Esophagus (tissue), 2 donors: ENCODE data around the gene NOL4L. TPM values are rescaled to one million over a fixed set of nuclear protein-coding genes. Genes with fewer than 3 reads are reported as not detected.

Source experiments
- H3K27ac ChIP-seq, 2 donors: one replicate each; pipeline ENCODE4 v1.5.1; 2013; ENCODE audit warnings: low read depth in 2 of 2, mild to moderate bottlenecking in 2 of 2, inconsistent platforms in 1 of 2, low read length in 1 of 2, moderate library complexity in 1 of 2
- H3K27me3 ChIP-seq, 2 donors: one replicate each; pipeline ENCODE4 v1.6.1; 2013; ENCODE audit warnings: low read length in 2 of 2, control low read depth in 1 of 2, mild to moderate bottlenecking in 1 of 2; ENCODE audit not compliant: insufficient read depth in 2 of 2, control insufficient read depth in 1 of 2
- H3K36me3 ChIP-seq, 2 donors: one replicate each; pipeline ENCODE4 v1.6.1; 2013; ENCODE audit warnings: low read length in 1 of 2; ENCODE audit not compliant: control insufficient read depth in 2 of 2, insufficient read depth in 2 of 2
- H3K4me1 ChIP-seq, 2 donors: one replicate each; pipeline ENCODE4 v1.6.1; 2013; ENCODE audit warnings: low read length in 1 of 2; ENCODE audit not compliant: control insufficient read depth in 2 of 2, insufficient read depth in 2 of 2
- H3K4me3 ChIP-seq, 2 donors: one replicate each; pipeline ENCODE4 v1.5.1; 2013; ENCODE audit warnings: low read length in 2 of 2, mild to moderate bottlenecking in 2 of 2, low read depth in 1 of 2, moderate library complexity in 1 of 2
- H3K9me3 ChIP-seq, 2 donors: one replicate each; pipeline ENCODE4 v1.6.1; 2013; ENCODE audit warnings: mild to moderate bottlenecking in 2 of 2, low read depth in 1 of 2, low read length in 1 of 2, moderate library complexity in 1 of 2; ENCODE audit not compliant: control insufficient read depth in 2 of 2, insufficient read depth in 1 of 2
- WGBS, 2 donors: extraction: QIAGEN DNeasy Blood & Tissue Kit; methylation state at CpG; one replicate each; pipeline ENCODE4 v1.1.7; 2013; 5-methylcytosine and 5-hydroxymethylcytosine counted together
- polyA plus RNA-seq, 2 donors: library from polyadenylated mRNA; stranded (reverse); fragments of 200-250 nt; gene quantifications; one replicate each; pipeline ENCODE4 v1.2.3, GENCODE V29; 2013
- donor health status: healthy with polysubstance abuse.
- donor health status: Bipolar disorder and iron deficiency.

The NOL4L gene
- polyA plus RNA-seq, 2 donors = 1.1 to 1.2 TPM

DNA sequence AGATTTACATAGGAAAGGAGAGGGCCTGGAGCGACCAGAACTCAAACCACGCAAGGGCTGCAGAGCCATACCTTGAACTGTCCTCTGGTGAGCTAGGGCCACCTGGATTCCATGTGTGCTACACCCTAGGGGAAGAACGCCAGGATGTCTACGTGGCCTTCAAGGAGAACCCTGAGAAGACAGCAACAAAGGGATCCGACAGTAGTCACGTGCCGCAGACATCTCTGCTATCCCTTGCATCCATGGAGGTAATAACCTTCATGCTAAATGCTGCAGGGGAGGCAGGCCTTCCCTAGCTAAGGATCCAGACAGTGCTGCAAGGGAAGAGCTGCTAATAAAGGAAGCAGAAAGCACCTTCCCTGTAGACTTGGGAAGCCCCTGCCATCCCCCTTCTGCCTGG lies 52.9 kb downstream of the NOL4L start:
- WGBS, 2 donors = 94 to 97% methylated on average over 7 of the region's 7 CpGs
- Histone ChIP-seq H3K4me3 (no peak overlapping the region), H3K36me3 (no peaks in the 10 kb centered on the region), H3K4me1 (peaks cover 3 to 8% of the 10 kb centered on the region in 2 donors), H3K27me3 (no peaks in the 10 kb centered on the region), H3K9me3 (no peaks in the 10 kb centered on the region), H3K27ac (no peak overlapping the region)

DNA sequence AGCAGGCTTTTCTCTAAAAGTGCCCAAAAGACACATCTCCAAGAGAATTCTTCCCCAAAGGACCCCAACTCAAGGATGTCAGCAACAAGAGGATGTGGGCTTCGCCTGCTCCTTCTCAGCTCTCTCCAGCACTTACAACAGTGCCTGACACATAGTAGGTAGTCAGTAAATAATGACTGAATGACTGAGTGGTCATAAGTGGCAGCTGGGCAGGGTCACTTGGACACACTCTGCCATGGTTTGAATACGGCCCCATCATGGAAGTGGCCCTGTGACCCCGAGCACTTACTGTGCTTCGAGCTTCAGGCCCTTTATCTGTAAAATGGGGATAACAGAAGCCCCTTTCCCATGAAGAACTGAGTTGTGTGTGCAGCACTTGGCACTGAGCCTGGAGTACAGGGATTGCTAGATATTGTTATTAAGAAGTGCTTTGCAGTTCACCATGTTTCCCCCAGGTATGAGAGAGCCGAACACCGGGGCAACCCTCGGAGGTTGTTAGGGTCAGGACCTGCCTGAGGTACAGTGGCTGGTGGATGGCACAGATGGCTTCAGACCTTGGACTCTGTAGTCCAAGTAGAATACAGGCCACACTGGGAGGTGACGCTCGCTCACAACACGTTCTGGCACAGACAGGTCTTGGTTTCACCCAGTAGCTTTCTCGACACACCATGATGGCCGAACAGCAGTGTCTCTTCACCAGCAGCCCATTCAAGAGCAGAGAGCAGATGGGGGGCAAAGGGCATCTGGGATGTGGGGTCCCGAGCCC lies 56.0 kb downstream of the NOL4L start:
- Histone ChIP-seq H3K4me3 (no peak overlapping the region), H3K27me3 (no peaks in the 10 kb centered on the region), H3K4me1 (peaks cover 0 to 7% of the 10 kb centered on the region in 2 donors), H3K9me3 (no peaks in the 10 kb centered on the region), H3K36me3 (no peaks in the 10 kb centered on the region), H3K27ac (no peak overlapping the region)
- WGBS, 2 donors = 93 to 95% methylated on average over 13 of the region's 13 CpGs

DNA sequence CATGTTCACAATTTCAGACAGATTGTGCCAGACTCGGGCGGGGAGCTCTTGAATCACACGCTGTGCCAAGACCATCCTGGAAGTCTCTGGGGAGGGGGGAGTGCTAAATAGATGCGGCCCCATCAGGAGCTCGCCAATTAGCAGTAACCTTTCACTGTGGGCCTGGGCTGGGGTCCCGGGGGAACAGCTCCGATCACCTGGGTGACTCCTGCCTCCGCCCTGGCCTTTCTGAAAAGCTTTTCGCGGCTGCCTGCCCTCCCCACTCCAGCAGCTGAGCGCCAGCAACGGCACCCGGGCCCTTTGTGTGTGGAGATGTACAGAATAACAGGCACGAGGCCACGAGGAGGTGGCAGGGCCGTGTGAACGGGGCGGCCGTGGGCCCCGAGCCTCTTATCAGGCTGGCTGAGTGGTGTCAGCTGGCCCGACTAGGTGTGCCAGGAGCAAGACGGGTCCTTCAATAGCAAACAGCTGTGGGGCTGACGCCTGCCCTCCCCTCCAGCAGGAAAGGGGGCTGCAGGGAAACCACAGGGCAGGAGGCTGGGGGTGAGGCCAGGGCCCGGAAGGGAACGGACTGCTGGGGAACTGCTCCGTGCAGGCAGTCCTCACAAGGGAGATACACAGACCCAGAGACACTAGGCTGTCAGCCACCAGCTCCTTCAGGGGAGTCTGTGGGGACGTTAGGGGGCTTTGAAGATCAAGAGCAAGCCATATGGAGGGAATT lies 56.8 kb downstream of the NOL4L start:
- no peaks in the 10 kb centered on the region for H3K36me3 ChIP-seq
- H3K4me3 ChIP-seq = no peak overlapping the region
- H3K27me3 ChIP-seq = no peaks in the 10 kb centered on the region
- WGBS, 2 donors = 45 to 48% methylated on average over 27 of the region's 27 CpGs
- no peaks in the 10 kb centered on the region for H3K9me3 ChIP-seq
- H3K27ac ChIP-seq = no peak overlapping the region
- peaks cover 0 to 7% of the 10 kb centered on the region in 2 donors for H3K4me1 ChIP-seq

DNA sequence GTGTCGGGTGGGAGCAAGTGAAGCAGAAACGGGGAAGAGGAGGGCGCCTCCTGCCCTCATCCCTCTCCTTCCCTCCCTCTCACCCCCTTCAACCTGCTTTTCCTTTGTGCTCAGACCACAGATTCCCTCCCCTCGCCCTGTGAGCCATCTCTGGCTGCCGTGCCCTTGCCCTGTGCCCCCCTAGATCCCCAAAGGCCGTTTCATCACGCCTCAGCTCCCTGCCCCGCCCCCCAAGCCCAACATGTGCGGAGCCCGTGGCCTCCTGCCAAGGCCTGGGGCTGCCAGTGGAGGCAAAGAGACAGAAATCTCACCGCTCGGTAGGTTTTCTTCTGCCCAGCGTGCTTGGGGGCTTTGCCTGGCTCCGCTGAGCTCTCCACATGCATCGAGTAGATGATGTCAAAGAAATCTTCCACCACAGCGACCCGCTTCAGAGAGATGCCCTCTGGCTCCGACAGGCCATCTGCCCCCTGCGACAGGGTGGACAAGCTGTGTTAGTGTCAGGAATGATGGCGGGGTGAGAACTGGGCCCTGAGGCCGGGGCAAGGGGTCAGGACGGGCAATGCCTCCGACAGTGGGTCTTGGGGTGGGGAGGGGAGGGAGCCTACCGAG lies 57.6 kb downstream of the NOL4L start:
- H3K36me3 ChIP-seq = no peaks in the 10 kb centered on the region
- 45 to 49% methylated on average over 24 of the region's 24 CpGs for WGBS, 2 donors
- no peak overlapping the region for H3K27ac ChIP-seq
- H3K4me3 ChIP-seq = no peak overlapping the region
- H3K9me3 ChIP-seq = no peaks in the 10 kb centered on the region
- H3K4me1 ChIP-seq = peaks cover 0 to 7% of the 10 kb centered on the region in 2 donors
- no peaks in the 10 kb centered on the region for H3K27me3 ChIP-seq

DNA sequence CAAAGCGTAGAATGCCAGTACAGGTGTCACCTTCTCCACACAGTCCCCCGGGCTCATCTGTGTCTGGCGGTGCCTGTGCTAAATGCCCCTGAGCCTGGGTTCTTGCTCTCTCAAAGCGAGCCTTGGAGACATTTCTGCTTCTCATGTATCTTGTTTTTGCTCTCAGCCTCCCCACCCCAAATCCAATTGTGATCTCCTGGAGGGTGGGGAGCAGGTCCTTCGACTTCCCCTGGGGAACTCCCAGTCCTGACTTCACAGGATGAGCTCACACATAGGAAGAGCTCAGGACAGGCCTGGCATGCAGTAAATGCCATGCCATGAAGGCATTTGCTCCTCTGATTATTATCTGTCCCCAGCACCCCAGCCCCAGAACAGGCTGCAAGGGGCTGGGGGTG lies 58.1 kb downstream of the NOL4L start:
- Histone ChIP-seq H3K4me1 (peaks cover 0 to 9% of the 10 kb centered on the region in 2 donors), H3K27me3 (no peaks in the 10 kb centered on the region)
- WGBS, 2 donors = 83 to 86% methylated on average over 5 of the region's 5 CpGs

DNA sequence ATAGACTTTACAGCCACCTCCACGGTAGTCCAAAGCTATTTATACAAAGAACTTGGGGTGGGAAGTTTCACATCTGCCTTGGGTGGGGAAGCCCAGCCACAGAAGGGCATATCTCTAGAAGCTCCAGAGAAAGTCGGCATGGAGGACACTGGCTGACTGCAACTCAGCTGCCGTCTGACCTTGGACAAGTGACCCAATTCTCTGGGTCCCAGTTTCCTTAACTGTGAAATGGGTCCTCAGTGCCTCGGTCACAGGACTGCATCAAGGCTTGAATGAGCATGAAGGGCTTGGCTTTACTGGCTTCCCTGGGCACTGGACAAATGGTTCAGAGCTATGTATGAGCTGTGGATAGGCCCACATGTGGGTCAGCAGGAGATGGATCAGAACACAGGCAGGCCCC lies 58.6 kb downstream of the NOL4L start:
- no peaks in the 10 kb centered on the region for H3K9me3 ChIP-seq
- no peaks in the 10 kb centered on the region for H3K27me3 ChIP-seq
- no peaks in the 10 kb centered on the region for H3K36me3 ChIP-seq
- peaks cover 0 to 9% of the 10 kb centered on the region in 2 donors for H3K4me1 ChIP-seq
- H3K27ac ChIP-seq = no peak overlapping the region
- 76 to 80% methylated on average over 4 of the region's 4 CpGs for WGBS, 2 donors
- H3K4me3 ChIP-seq = no peak overlapping the region

More for the DNA sequence above, 58.1 kb downstream of the NOL4L start:
- no peaks in the 10 kb centered on the region for H3K36me3 ChIP-seq
- H3K27ac ChIP-seq = no peak overlapping the region
- no peaks in the 10 kb centered on the region for H3K9me3 ChIP-seq
- no peak overlapping the region for H3K4me3 ChIP-seq

DNA sequence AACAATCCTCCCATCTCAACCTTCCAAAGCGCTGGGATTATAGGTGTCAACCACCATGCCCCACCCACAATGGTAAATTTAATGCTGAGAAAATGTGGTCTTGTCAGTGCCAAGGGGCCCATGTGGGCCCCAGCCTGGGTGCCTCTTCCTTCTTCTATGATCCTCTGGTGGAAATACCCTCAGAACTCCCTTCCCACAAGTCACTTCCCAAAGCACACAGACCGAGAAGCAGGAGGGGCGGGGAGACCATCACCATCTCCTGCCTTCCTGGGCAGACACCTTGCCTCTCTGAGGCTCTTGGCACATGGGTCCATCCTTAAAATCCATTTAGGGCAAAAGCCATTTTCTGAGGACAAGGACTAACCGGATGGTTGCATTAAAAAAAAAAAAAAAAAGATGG lies 59.0 kb downstream of the NOL4L start:
- 80 to 94% methylated on average over 4 of the region's 4 CpGs for WGBS, 2 donors

DNA sequence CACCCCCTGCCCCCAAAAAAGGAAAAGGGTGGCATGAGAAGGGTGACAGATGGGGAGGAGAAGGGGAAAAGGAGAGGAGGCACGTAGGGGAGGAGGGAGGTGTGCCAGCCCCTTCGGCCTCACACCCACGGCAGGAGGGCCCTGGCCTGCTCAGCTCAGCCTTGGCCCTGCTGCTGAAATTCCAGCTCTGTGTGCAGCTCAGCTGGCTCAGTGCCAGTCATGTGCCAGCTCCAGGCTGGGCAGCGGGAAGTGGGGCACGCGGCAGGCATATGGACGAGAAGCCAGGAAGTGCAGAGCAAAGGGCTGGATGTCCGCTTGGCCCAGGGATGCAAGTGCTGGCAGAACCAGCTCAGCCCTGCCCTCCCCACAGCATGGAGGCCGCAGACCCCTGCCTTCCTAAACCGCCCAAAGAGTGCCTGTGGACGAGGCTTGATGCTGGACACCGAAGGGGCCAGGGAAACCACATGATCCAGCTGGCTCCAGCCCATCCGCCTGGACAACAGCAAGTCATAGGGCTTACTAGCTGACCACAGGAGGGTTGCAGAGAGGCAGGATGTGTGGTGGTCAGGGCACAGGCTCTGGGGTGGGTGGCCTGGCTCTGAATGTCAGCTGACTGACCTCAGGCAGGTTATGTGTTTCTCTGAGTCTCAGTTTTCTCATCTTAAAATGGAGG lies 60.2 kb downstream of the NOL4L start:
- Histone ChIP-seq H3K4me3 (no peak overlapping the region), H3K4me1 (peaks cover 0 to 9% of the 10 kb centered on the region in 2 donors), H3K27me3 (no peaks in the 10 kb centered on the region), H3K9me3 (no peaks in the 10 kb centered on the region), H3K27ac (no peak overlapping the region), H3K36me3 (no peaks in the 10 kb centered on the region)
- WGBS, 2 donors = 53 to 63% methylated on average over 13 of the region's 13 CpGs

More for the DNA sequence above, 59.0 kb downstream of the NOL4L start:
- Histone ChIP-seq H3K4me3 (no peak overlapping the region), H3K4me1 (peaks cover 0 to 9% of the 10 kb centered on the region in 2 donors), H3K27ac (no peak overlapping the region), H3K36me3 (no peaks in the 10 kb centered on the region), H3K27me3 (no peaks in the 10 kb centered on the region), H3K9me3 (no peaks in the 10 kb centered on the region)

DNA sequence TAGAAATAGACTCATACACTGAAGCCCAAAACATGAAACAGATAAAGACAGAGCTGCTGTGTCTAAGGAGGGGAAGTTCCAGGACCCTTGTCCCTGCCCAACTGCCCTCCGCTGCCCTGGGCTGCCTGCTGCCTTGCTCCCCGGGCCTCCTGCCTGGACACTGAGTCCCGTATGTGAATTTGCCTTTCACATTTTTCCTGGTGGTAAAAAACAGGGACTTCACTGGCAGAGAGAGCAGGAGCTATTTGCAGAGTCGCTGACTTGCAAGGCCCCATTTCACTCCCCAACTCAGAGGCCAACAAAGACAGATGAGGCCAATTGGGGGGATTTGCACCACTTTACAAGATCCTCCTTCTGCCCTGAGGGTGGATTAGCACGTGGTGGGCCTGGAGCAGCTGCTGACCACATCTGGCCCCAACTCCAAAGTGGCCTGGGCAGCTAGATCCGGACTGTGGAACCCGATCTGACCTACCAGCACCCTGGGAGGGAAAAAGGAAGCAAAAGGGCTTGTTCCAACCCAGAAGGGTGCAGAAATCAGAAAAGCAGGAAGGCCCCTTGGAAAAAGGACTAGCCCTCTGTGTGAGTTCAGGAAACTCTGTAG lies 61.4 kb downstream of the NOL4L start:
- Histone ChIP-seq H3K27ac (no peak overlapping the region), H3K27me3 (no peaks in the 10 kb centered on the region), H3K36me3 (no peaks in the 10 kb centered on the region), H3K4me1 (peaks cover 0 to 9% of the 10 kb centered on the region in 2 donors), H3K9me3 (no peaks in the 10 kb centered on the region), H3K4me3 (no peak overlapping the region)
- 75 to 87% methylated on average over 7 of the region's 7 CpGs for WGBS, 2 donors
